Urinary bladder (tissue), 4 donors: ENCODE results near the gene PLA2G10. TPM values are rescaled to one million over a fixed set of nuclear protein-coding genes. Genes with fewer than 3 reads are reported as not detected.
"Not testable (repeated sequence)": the region's sequence is repeated elsewhere in the genome, so short reads cannot be mapped to it uniquely, and the experiment has no call there.

Experiments
- DNase-seq: peaks from one replicate; pipeline ENCODE4 v3.0.0-alpha.2; 2015; ENCODE audit errors: extremely low spot score
- H3K27ac ChIP-seq: one replicate; pipeline ENCODE4 v1.5.1; 2013; ENCODE audit warnings: low read depth, mild to moderate bottlenecking, moderate library complexity
- H3K36me3 ChIP-seq: one replicate; pipeline ENCODE4 v1.6.1; 2013; ENCODE audit warnings: mild to moderate bottlenecking, moderate library complexity; ENCODE audit not compliant: insufficient read depth
- H3K4me1 ChIP-seq: one replicate; pipeline ENCODE4 v1.6.1; 2013; ENCODE audit warnings: mild to moderate bottlenecking, moderate library complexity; ENCODE audit not compliant: insufficient read depth
- H3K4me3 ChIP-seq: one replicate; pipeline ENCODE4 v1.5.1; 2013; ENCODE audit warnings: low read depth, low read length
- WGBS: extraction: QIAGEN DNeasy Blood & Tissue Kit; methylation state at CpG from one replicate; pipeline ENCODE4 v1.1.7; 2013; 5-methylcytosine and 5-hydroxymethylcytosine counted together
- polyA plus RNA-seq: library from polyadenylated mRNA; stranded (reverse); fragments of 200-250 nt; gene quantifications from one replicate; pipeline ENCODE4 v1.2.3, GENCODE V29; 2013
- total RNA-seq: library from RNA; depleted of rRNA; stranded (reverse); fragments of >200 nt; gene quantifications from one replicate; pipeline ENCODE4 v1.2.3, GENCODE V29; 2014
- donor health status: healthy with polysubstance abuse.
- donor health status: healthy.

The PLA2G10 gene, protein sequence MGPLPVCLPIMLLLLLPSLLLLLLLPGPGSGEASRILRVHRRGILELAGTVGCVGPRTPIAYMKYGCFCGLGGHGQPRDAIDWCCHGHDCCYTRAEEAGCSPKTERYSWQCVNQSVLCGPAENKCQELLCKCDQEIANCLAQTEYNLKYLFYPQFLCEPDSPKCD
- 0.32 TPM for total RNA-seq
- polyA plus RNA-seq, result 1.4 TPM

DNA sequence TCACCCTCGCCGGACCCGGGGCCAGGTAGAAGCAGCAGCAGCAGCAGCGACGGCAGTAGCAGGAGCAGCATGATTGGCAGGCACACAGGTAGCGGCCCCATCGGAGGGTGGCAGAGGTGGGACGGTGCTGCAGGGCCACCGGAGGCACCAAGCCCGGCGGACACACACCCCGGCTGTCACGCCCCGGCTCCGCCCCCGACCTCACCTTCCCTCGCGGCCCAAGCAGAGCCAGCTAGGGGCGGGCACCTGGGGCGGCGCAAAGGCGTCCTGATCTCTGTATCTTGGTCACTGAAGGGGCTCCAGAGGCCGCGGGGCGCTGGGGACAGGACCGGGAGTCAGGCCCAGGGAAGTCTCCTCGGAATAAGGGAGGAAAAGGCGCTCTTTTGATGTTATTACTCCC, at the start of gene PLA2G10:
Gene PLA2G10, minus strand, starts transcription at position 180 of the 400 bp plus-strand sequence. Its CDS starts 79 bp downstream, at position 101.
- DNase-seq, H3K4me3 ChIP-seq, H3K4me1 ChIP-seq, H3K36me3 ChIP-seq, H3K27ac ChIP-seq: not testable (repeated sequence)
- no CpG with 5 or more reads among the region's 28 CpGs for WGBS

DNA sequence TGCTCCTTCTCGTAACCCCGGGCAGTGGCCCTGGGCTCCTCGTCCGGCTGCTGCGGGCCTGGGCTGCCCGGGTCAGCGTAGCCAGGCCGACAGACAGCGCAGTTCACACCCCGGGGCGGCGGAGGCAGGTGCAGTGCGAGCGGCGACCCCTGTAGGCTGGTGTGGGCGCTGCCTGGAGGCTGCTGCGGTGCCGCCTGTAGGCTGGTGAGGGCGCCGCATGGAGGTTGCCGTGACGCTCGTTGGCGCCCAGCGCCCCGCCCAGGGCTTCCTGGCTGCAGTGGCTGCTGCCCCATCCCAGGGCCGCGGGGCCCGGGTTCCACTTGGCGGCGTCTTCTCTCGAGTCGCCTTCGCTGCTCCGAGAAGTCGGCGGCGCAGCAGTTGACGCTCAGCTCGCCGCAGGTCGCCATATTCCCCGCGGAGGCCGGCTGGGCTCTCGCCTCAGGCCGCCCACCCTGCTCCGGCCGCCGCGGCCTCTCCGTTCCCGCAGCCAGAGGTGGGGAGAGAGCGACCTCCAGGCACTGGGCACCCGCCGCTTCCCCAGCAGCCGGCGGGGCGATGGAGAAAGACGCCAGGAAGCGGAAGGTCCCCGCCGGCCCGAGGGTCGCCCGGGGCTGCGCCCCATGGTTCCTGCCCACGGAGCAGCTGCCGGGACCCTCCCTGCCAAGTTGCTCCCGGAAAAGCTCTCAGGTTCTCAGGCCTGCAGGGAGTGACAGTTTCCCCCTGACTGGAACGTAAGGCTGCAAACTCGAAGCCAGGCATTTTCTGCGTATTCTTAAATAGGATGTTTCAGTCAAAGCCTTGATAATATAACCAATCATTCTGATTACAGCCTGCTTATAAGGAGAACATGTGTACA, 48.4 kb upstream of the PLA2G10 start, which contains the start of gene NPIPA2:
Gene NPIPA2, plus strand, starts transcription at position 261 of the 856 bp plus-strand sequence. CDS start 5,533 bp downstream, outside the sequence.
- no CpG with 5 or more reads among the region's 73 CpGs for WGBS
- not testable (repeated sequence) for DNase-seq, H3K4me1 ChIP-seq, H3K4me3 ChIP-seq, H3K27ac ChIP-seq, H3K36me3 ChIP-seq

DNA sequence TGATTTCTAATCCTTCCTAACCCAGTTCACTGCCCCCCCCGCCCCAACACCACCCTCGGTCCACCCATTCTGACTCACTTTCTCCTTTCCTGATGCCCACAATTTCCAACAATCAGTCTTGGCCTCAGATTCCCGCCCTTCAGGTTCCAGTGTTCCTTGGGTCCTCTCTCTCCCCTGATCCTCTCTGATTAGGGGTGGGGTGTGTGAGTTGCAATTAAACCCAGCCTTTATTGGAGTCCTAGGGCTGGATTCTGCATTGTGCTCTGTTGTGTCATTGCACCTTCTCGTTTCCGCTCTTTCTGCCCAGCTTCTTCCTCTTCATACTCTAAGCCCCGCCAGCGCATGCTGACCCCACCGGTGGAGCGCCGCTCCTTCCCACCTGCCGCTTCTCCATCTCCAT, 47.7 kb upstream of the PLA2G10 start:
- not testable (repeated sequence) for H3K36me3 ChIP-seq, H3K4me1 ChIP-seq, H3K27ac ChIP-seq, DNase-seq, H3K4me3 ChIP-seq
- whole genome bisulfite sequencing, result no CpG with 5 or more reads among the region's 11 CpGs

DNA sequence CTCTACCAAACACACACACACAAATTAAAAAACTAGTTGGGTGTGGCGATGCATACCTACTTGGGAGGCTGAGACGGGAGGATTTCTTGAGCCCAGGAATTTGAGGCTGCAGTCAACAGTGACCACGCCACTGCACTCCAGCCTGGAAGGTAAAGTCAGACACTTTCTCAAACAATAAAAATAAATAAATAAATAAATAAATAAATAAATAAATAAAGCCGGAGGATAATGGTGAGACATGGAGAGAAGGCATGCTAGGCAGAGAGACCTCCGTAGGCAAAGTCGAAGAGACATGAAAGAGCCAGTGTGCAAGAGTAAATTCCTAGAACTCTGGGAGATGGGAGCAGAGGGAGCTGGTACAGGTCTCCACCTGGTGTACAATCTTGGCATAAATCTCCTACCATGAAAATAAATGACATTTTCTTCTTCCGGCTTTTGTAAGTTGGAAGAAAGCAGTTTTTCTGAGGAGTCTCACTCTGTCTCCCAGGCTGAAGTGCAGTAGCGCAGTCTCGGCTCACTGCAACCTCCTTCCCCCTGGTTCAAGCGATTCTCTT, 46.8 kb upstream of the PLA2G10 start:
- H3K27ac ChIP-seq, H3K4me1 ChIP-seq, DNase-seq, H3K4me3 ChIP-seq, H3K36me3 ChIP-seq: not testable (repeated sequence)
- 77% methylated on average over 3 of the region's 10 CpGs for WGBS

DNA sequence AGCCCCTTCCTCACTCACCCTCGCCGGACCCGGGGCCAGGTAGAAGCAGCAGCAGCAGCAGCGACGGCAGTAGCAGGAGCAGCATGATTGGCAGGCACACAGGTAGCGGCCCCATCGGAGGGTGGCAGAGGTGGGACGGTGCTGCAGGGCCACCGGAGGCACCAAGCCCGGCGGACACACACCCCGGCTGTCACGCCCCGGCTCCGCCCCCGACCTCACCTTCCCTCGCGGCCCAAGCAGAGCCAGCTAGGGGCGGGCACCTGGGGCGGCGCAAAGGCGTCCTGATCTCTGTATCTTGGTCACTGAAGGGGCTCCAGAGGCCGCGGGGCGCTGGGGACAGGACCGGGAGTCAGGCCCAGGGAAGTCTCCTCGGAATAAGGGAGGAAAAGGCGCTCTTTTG, 39.1 kb upstream of the PLA2G10 start:
- DNase-seq, H3K4me1 ChIP-seq, H3K36me3 ChIP-seq, H3K4me3 ChIP-seq, H3K27ac ChIP-seq: not testable (repeated sequence)
- WGBS, result no CpG with 5 or more reads among the region's 28 CpGs

DNA sequence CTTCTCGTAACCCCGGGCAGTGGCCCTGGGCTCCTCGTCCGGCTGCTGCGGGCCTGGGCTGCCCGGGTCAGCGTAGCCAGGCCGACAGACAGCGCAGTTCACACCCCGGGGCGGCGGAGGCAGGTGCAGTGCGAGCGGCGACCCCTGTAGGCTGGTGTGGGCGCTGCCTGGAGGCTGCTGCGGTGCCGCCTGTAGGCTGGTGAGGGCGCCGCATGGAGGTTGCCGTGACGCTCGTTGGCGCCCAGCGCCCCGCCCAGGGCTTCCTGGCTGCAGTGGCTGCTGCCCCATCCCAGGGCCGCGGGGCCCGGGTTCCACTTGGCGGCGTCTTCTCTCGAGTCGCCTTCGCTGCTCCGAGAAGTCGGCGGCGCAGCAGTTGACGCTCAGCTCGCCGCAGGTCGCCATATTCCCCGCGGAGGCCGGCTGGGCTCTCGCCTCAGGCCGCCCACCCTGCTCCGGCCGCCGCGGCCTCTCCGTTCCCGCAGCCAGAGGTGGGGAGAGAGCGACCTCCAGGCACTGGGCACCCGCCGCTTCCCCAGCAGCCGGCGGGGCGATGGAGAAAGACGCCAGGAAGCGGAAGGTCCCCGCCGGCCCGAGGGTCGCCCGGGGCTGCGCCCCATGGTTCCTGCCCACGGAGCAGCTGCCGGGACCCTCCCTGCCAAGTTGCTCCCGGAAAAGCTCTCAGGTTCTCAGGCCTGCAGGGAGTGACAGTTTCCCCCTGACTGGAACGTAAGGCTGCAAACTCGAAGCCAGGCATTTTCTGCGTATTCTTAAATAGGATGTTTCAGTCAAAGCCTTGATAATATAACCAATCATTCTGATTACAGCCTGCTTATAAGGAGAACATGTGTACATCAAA, 9.3 kb upstream of the PLA2G10 start, which contains the start of gene NPIPA3:
Gene NPIPA3, plus strand, starts transcription at position 256 of the 856 bp plus-strand sequence. CDS start 5,533 bp downstream, outside the sequence.
- not testable (repeated sequence) for DNase-seq, H3K4me3 ChIP-seq, H3K27ac ChIP-seq, H3K36me3 ChIP-seq, H3K4me1 ChIP-seq
- no CpG with 5 or more reads among the region's 73 CpGs for WGBS

DNA sequence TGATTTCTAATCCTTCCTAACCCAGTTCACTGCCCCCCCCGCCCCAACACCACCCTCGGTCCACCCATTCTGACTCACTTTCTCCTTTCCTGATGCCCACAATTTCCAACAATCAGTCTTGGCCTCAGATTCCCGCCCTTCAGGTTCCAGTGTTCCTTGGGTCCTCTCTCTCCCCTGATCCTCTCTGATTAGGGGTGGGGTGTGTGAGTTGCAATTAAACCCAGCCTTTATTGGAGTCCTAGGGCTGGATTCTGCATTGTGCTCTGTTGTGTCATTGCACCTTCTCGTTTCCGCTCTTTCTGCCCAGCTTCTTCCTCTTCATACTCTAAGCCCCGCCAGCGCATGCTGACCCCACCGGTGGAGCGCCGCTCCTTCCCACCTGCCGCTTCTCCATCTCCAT, 8.6 kb upstream of the PLA2G10 start:
- not testable (repeated sequence) for H3K4me1 ChIP-seq, DNase-seq, H3K36me3 ChIP-seq, H3K27ac ChIP-seq, H3K4me3 ChIP-seq
- WGBS, result no CpG with 5 or more reads among the region's 11 CpGs

DNA sequence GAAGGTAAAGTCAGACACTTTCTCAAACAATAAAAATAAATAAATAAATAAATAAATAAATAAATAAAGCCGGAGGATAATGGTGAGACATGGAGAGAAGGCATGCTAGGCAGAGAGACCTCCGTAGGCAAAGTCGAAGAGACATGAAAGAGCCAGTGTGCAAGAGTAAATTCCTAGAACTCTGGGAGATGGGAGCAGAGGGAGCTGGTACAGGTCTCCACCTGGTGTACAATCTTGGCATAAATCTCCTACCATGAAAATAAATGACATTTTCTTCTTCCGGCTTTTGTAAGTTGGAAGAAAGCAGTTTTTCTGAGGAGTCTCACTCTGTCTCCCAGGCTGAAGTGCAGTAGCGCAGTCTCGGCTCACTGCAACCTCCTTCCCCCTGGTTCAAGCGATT, 7.8 kb upstream of the PLA2G10 start:
- not testable (repeated sequence) for H3K36me3 ChIP-seq, H3K4me3 ChIP-seq, H3K4me1 ChIP-seq, H3K27ac ChIP-seq, DNase-seq
- 50% methylated on average over 2 of the region's 7 CpGs for WGBS

DNA sequence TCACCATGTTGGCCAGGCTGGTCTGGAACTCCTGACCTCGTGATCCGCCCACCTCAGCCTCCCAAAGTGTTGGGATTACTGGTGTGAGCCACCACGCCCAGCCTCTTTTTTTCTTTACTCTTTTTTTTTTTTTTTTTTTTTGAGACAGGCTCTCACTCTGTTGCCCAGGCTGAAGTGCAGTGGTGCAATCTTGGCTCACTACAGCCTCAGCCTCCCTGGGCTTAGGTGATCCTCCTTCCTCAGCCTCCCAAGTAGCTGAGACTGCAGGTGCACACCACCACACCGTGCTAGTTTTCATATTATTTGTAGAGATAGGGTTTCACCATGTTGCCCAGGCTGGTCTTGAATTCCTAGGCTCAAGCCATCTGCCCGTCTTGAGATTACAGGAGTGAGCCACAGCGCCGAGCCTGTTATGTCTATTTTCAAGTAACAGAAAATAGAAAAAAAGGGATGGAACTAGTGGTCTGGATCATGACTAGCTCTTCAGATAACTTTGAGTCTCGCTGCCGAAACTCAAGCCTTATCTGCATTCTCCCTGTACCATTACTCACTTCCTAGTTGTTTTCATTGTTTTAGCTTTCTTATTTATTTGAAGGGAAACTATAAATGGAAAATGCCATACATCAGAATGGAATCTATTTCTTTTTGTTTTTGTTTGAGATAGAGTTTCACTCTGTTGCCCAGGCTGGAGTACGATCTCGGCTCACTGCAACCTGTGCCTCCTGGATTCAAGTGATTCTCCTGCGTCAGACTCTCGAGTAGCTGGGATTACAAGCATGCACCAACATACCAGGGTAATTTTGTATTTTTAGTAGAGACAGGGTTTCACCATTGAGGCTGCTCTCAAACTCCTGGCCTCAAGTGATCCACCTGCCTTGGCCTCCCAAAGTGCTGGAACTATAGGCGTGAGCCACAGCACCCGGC, 8.0 kb downstream of the PLA2G10 start:
- DNase-seq, H3K4me1 ChIP-seq, H3K27ac ChIP-seq, H3K4me3 ChIP-seq, H3K36me3 ChIP-seq: not testable (repeated sequence)
- 78% methylated on average over 15 of the region's 15 CpGs for whole genome bisulfite sequencing

DNA sequence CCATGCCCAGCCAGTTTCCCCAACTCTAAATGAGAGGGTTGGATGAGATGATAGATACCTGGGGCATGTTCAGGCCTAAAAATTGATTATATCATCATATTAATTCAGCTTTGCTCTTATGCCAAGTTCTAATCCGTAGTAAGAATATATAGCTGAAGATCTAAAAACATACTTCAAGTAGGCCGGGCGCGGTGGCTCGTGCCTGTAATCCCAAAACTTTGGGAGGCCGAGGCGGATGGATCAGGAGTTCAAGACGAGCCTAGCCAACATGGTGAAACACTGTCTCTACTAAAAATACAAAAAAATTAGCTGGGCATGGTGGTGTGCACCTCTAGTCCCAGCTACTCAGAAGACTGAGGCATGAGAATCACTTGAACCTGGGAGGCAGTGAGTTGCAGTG, 12.0 kb downstream of the PLA2G10 start:
- H3K27ac ChIP-seq, result no peak overlapping the region
- H3K4me3 ChIP-seq, result no peak overlapping the region
- 89% methylated on average over 8 of the region's 8 CpGs for WGBS
- DNase-seq, result no peak
- no peaks in the 10 kb centered on the region for H3K4me1 ChIP-seq
- H3K36me3 ChIP-seq, result no peaks in the 10 kb centered on the region

DNA sequence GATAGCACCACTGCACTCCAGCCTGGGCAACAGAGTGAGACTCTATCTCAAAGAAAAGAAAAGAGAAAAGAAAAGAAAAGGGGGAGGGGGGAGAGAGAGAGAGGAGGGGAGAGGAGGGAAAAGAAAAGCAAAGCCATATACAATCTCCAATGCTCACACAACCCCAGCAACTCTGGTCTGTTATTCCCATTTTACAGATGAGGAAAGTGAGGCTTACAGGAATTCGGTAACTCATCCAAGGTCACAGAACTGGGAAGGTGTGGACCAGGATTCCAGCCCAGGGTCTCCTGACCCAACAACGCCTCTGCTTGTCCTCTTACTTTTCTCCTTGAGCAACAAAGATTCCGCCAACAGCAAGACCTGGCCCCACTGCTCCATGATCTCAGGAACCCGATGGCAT, 13.0 kb downstream of the PLA2G10 start:
- Histone ChIP-seq H3K27ac (no peak overlapping the region), H3K36me3 (no peaks in the 10 kb centered on the region), H3K4me3 (no peak overlapping the region), H3K4me1 (no peaks in the 10 kb centered on the region)
- no peak for DNase-seq
- WGBS, result 93% methylated on average over 4 of the region's 4 CpGs

DNA sequence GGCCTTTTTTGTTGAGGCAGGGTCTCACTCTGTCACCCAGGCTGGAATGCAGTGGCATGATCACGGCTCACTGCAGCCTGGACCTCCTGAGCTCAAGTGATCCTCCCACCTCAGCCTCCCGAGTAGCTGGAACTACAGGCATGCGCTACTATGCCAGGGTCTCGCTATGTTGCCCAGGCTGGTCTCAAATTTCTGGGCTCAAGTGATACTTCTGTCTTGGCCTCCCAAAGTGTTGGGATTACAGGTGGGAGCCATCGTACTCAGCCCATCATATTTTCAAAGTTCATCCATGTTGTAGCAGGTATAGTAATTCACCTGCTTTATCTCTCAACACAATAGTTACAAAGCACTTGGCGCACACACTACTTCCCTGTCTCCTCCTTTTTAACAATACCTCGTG, 13.7 kb downstream of the PLA2G10 start:
- not testable (repeated sequence) for H3K4me1 ChIP-seq, H3K36me3 ChIP-seq, H3K4me3 ChIP-seq, H3K27ac ChIP-seq, DNase-seq
- 85% methylated on average over 7 of the region's 7 CpGs for WGBS
